Panc1 (cell line): ENCODE measurements around the gene KBTBD8. TPM values are rescaled to one million over a fixed set of nuclear protein-coding genes. Genes with fewer than 3 reads are reported as not detected.

Experiments used
- ATAC-seq: fragments of 200-7000 bp; cut with Tn5 transposase; 2 replicates; pipeline ENCODE4 v1.9.1; 2020; ENCODE audit warnings: mild to moderate bottlenecking, moderate library complexity
- BruUV-seq: library from RNA; stranded (reverse); fragments of 400-500 nt; replicated peaks from 2 replicates; lab custom pipeline; 2021; lab: Mats Ljungman, UMichigan
- CTCF ChIA-PET: fragments of 300-600 bp; sonication (Branson Sonifier 250); formaldehyde crosslinking; loops from one replicate; lab custom pipeline; 2022; ENCODE audit warnings: antibody characterized with exemption; lab: Charles Lee
- POLR2A ChIA-PET: fragments of 300-600 bp; sonication (Branson Sonifier 250); formaldehyde crosslinking; loops from one replicate; lab custom pipeline; 2022; ENCODE audit warnings: antibody characterized with exemption; lab: Charles Lee
- DNase-seq: peaks from one replicate; pipeline ENCODE4 v3.0.0-alpha.2; 2010; ENCODE audit warnings: low read depth, low spot score
- H3K27ac ChIP-seq: 2 replicates; pipeline ENCODE4 v1.5.1; 2011; ENCODE audit warnings: mild to moderate bottlenecking, low read length, inconsistent platforms
- H3K27me3 ChIP-seq: fragments of 200-500 bp; sonication (Bioruptor generic); 2 replicates; pipeline ENCODE4 v1.6.0; 2014; ENCODE audit warnings: low read length, inconsistent platforms; ENCODE audit not compliant: control insufficient read depth, insufficient read depth
- H3K36me3 ChIP-seq: fragments of 200-500 bp; sonication (Bioruptor generic); 2 replicates; pipeline ENCODE4 v1.5.1; 2014; ENCODE audit warnings: inconsistent platforms, mild to moderate bottlenecking, low read length, moderate library complexity; ENCODE audit not compliant: control insufficient read depth, insufficient read depth
- H3K4me1 ChIP-seq: 2 replicates; pipeline ENCODE4 v1.5.1; 2011; ENCODE audit warnings: inconsistent platforms, mild to moderate bottlenecking, low read length, moderate library complexity; ENCODE audit not compliant: control insufficient read depth, insufficient read depth
- H3K4me3 ChIP-seq, 2 experiments: 2 replicates each; pipeline ENCODE4 v1.5.1; 2011 to 2012; ENCODE audit warnings: low read depth in 2 of 2, low read length in 2 of 2, mild to moderate bottlenecking in 2 of 2, inconsistent platforms in 1 of 2, moderate library complexity in 1 of 2
- H3K9me3 ChIP-seq: fragments of 200-500 bp; sonication (Bioruptor generic); 2 replicates; pipeline ENCODE4 v1.5.1; 2014; ENCODE audit warnings: low read depth, mild to moderate bottlenecking, inconsistent platforms, low read length, moderate library complexity; ENCODE audit not compliant: control insufficient read depth, insufficient read depth
- CTCF ChIP-seq: fragments of 450-650 bp; IDR thresholded peaks from 2 replicates; pipeline ENCODE4 v1.5.1; 2017; ENCODE audit warnings: mild to moderate bottlenecking
- POLR2AphosphoS5 ChIP-seq: IDR thresholded peaks from 2 replicates; pipeline ENCODE4 v1.6.1; 2012; ENCODE audit warnings: mild to moderate bottlenecking, low read depth, low read length, moderate library complexity
- REST ChIP-seq, 2 experiments: IDR thresholded peaks; 2 replicates each; pipeline ENCODE4 v1.6.1; 2011 to 2012; ENCODE audit warnings: low read depth in 2 of 2, control low read depth in 1 of 2, low read length in 1 of 2, mild to moderate bottlenecking in 1 of 2, moderate library complexity in 1 of 2; ENCODE audit not compliant: insufficient read depth in 1 of 2
- SIN3A ChIP-seq: IDR thresholded peaks from 2 replicates; pipeline ENCODE4 v1.6.1; 2012; ENCODE audit warnings: low read depth, mild to moderate bottlenecking, low read length, moderate library complexity, borderline replicate concordance; ENCODE audit not compliant: insufficient read depth
- TCF7L2 ChIP-seq: IDR thresholded peaks from 2 replicates; pipeline ENCODE4 v1.6.1; 2011; ENCODE audit warnings: mild to moderate bottlenecking, low read depth, low read length, inconsistent platforms
- in situ Hi-C: cut with HindIII; loops from 2 replicates; pipeline ENCODE4 v1.10.0; 2016; ENCODE audit warnings: low sequenced_read_pairs, low pct_unique_long_range_greater_than_20kb
- intact Hi-C: fragments of 100-400 bp; cut with micrococcal nuclease; formaldehyde crosslinking; loops from one replicate; pipeline ENCODE4 v1.10.0; 2022; ENCODE audit not compliant: unreplicated experiment
- total RNA-seq: library from RNA; stranded (reverse); gene quantifications from one replicate; pipeline ENCODE4 v1.2.1, GENCODE V29; 2021; ENCODE audit not compliant: unreplicated experiment

KBTBD8 gene
- total RNA-seq, 1 experiment from 2014 or later, result 0.98 TPM

GRCh38 chr3:67031986-67032385 lies 33.9 kb downstream of the KBTBD8 start:
- POLR2A ChIA-PET, result no interaction called here
- no TSS peak for BruUV-seq
- Histone ChIP-seq H3K36me3 (no peaks in the 10 kb centered on the region), H3K9me3 (no peaks in the 10 kb centered on the region), H3K27me3 (no peaks in the 10 kb centered on the region), H3K27ac (no peak overlapping the region), H3K4me3 (no peak overlapping the region), H3K4me1 (no peaks in the 10 kb centered on the region)
- CTCF ChIA-PET, result no interaction called here
- ATAC-seq (no peak), DNase-seq (no peak)
- in situ Hi-C loops, result no loop called here
- intact Hi-C loops, result no loop called here
- TF ChIP-seq CTCF (no peak), REST (IDR thresholded peaks at IDR 0.05; ENCODE audit: insufficient read depth in 1 of 2, low read depth in 2 of 2, low read length in 1 of 2) (no peak), POLR2AphosphoS5 (no peak), TCF7L2 (no peak), SIN3A (no peak)

GRCh38 chr3:67033079-67033478 lies 35.0 kb downstream of the KBTBD8 start:
- in situ Hi-C loops (no loop called here), intact Hi-C loops (no loop called here)
- H3K9me3 ChIP-seq, result no peaks in the 10 kb centered on the region
- DNase-seq, result no peak
- TF ChIP-seq POLR2AphosphoS5 (no peak), TCF7L2 (no peak), REST (IDR thresholded peaks at IDR 0.05; ENCODE audit: insufficient read depth in 1 of 2, low read depth in 2 of 2, low read length in 1 of 2) (no peak), CTCF (no peak), SIN3A (no peak)
- H3K4me3 ChIP-seq, result no peak overlapping the region
- no peak overlapping the region for H3K27ac ChIP-seq
- BruUV-seq, result no TSS peak
- POLR2A ChIA-PET, result no interaction called here
- ATAC-seq, result no peak
- CTCF ChIA-PET, result no interaction called here
- H3K36me3 ChIP-seq, result no peaks in the 10 kb centered on the region
- no peaks in the 10 kb centered on the region for H3K27me3 ChIP-seq
- no peaks in the 10 kb centered on the region for H3K4me1 ChIP-seq
